ENCODE data around the gene GLCCI1.

The GLCCI1 gene

GRCh38 chr7:8000315-8000941 is 31.8 kb downstream of the GLCCI1 start:
- TF ChIP-seq CTCF (IDR thresholded peaks at IDR 0.05; ENCODE audit: borderline replicate concordance, insufficient read depth, low read depth, low read length): no peak
- no peak overlapping the region for H3K4me3 ChIP-seq (ENCODE audit: low read depth, low read length)

GRCh38 chr7:8003077-8003476 is 34.5 kb downstream of the GLCCI1 start:
- TF ChIP-seq CTCF (IDR thresholded peaks at IDR 0.05; ENCODE audit: borderline replicate concordance, insufficient read depth, low read depth, low read length): no peak
- H3K4me3 ChIP-seq (ENCODE audit: low read depth, low read length): no peak overlapping the region

- H3K4me3 ChIP-seq (ENCODE audit: low read depth, low read length): no peak overlapping the region
- no peak for TF ChIP-seq CTCF (IDR thresholded peaks at IDR 0.05; ENCODE audit: borderline replicate concordance, insufficient read depth, low read depth, low read length)
Measured at GRCh38 chr7:8005279-8005678, 36.7 kb downstream of the GLCCI1 start.

GRCh38 chr7:8014399-8014798 is 45.8 kb downstream of the GLCCI1 start:
- TF ChIP-seq CTCF (IDR thresholded peaks at IDR 0.05; ENCODE audit: borderline replicate concordance, insufficient read depth, low read depth, low read length): no peak
- no peak overlapping the region for H3K4me3 ChIP-seq (ENCODE audit: low read depth, low read length)

- no peak overlapping the region for H3K4me3 ChIP-seq (ENCODE audit: low read depth, low read length)
- TF ChIP-seq CTCF (IDR thresholded peaks at IDR 0.05; ENCODE audit: borderline replicate concordance, insufficient read depth, low read depth, low read length): no peak
Measured at GRCh38 chr7:8015100-8015745, 46.6 kb downstream of the GLCCI1 start.

- H3K4me3 ChIP-seq (ENCODE audit: low read depth, low read length): no peak overlapping the region
- TF ChIP-seq CTCF (IDR thresholded peaks at IDR 0.05; ENCODE audit: borderline replicate concordance, insufficient read depth, low read depth, low read length): no peak
Measured at GRCh38 chr7:8015746-8016120, 47.1 kb downstream of the GLCCI1 start.

GRCh38 chr7:8017423-8017822 is 48.8 kb downstream of the GLCCI1 start:
- TF ChIP-seq CTCF (IDR thresholded peaks at IDR 0.05; ENCODE audit: borderline replicate concordance, insufficient read depth, low read depth, low read length): no peak
- H3K4me3 ChIP-seq (ENCODE audit: low read depth, low read length): no peak overlapping the region
